Sigmoid colon (tissue), 3 donors: Measurements from ENCODE around the gene ARMH3.

Experiments used
- POLR2A ChIP-seq, 2 donors: fragments of 450-650 bp; IDR thresholded peaks; one replicate each; pipeline ENCODE4 v1.6.1; 2016; ENCODE audit warnings: antibody characterized with exemption in 2 of 2, mild to moderate bottlenecking in 2 of 2, moderate library complexity in 2 of 2
- TF ChIP-seq, protein P1 (sequence below), 4 experiments: fragments of 450-650 bp in 3 of 4; fragments of 200-600 bp in 1 of 4; IDR thresholded peaks; one replicate each; pipeline ENCODE4 v1.5.1; 2016 to 2019; ENCODE audit warnings: antibody characterized with exemption in 4 of 4, mild to moderate bottlenecking in 3 of 4, moderate library complexity in 2 of 4

DNA sequence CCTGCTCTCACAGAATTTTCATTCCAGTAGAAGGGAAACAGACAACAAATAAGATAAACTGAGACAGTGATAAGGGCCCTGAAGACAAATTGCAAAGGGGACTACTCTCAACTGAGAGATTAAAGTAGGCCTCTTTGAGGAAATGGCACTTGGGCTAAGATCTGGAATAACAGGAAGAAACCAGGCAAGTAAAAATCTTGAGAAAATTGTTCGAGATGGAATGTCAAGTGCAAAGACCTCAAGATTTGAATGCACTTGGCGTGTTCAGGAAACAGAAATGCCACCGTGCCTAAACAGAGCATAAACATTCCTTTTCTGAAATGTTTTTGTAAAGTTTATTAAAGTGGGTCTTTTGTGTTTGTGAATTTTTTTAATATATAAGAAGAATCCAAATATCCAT is 10.7 kb downstream of the ARMH3 start:
- TF ChIP-seq, protein P1, sequence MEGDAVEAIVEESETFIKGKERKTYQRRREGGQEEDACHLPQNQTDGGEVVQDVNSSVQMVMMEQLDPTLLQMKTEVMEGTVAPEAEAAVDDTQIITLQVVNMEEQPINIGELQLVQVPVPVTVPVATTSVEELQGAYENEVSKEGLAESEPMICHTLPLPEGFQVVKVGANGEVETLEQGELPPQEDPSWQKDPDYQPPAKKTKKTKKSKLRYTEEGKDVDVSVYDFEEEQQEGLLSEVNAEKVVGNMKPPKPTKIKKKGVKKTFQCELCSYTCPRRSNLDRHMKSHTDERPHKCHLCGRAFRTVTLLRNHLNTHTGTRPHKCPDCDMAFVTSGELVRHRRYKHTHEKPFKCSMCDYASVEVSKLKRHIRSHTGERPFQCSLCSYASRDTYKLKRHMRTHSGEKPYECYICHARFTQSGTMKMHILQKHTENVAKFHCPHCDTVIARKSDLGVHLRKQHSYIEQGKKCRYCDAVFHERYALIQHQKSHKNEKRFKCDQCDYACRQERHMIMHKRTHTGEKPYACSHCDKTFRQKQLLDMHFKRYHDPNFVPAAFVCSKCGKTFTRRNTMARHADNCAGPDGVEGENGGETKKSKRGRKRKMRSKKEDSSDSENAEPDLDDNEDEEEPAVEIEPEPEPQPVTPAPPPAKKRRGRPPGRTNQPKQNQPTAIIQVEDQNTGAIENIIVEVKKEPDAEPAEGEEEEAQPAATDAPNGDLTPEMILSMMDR (IDR thresholded peaks at IDR 0.05), result no peak
- TF ChIP-seq POLR2A (IDR thresholded peaks at IDR 0.05), result no peak
